Measurements from ENCODE around the gene PRKN. TPM values are rescaled to one million over a fixed set of nuclear protein-coding genes. Genes with fewer than 3 reads are reported as not detected.
A peak's percentile ranks its signal among the peaks of the same experiment; 100 is the strongest.

Gene PRKN
- total RNA-seq, 4 donors from 2014 or later = 5.2 to 121 (median 6.9) TPM

DNA sequence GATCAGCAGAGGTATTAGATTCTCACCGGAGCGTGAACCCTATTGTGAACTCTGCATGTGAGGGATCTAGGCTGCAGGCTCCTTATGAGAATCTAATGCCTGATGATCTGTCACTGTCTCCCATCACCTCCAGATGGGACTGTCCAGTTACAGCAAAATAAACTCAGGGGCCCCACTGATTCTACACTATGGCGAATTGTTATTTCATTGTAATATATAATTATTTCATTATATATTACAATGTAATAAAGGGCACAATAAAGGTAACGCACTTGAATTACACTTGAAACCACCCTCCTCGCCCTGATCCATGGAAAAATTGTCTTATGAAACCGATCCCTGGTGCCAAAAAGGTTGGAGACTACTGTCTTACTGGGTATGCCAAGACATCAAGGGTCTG lies 18.6 kb downstream of the PRKN start:
- no peaks in the 10 kb centered on the region for H3K27me3 ChIP-seq
- no peak overlapping the region for H3K4me3 ChIP-seq (replicated peaks in 1 of 3)
- WGBS, 2 donors = 93 to 97% methylated on average over 6 of the region's 6 CpGs
- no peak overlapping the region for H3K27ac ChIP-seq
- intact Hi-C loops (cut with DNase I) = no loop called here
- no peak for TF ChIP-seq POLR2A (IDR thresholded peaks at IDR 0.05)
- TF ChIP-seq, protein P1, sequence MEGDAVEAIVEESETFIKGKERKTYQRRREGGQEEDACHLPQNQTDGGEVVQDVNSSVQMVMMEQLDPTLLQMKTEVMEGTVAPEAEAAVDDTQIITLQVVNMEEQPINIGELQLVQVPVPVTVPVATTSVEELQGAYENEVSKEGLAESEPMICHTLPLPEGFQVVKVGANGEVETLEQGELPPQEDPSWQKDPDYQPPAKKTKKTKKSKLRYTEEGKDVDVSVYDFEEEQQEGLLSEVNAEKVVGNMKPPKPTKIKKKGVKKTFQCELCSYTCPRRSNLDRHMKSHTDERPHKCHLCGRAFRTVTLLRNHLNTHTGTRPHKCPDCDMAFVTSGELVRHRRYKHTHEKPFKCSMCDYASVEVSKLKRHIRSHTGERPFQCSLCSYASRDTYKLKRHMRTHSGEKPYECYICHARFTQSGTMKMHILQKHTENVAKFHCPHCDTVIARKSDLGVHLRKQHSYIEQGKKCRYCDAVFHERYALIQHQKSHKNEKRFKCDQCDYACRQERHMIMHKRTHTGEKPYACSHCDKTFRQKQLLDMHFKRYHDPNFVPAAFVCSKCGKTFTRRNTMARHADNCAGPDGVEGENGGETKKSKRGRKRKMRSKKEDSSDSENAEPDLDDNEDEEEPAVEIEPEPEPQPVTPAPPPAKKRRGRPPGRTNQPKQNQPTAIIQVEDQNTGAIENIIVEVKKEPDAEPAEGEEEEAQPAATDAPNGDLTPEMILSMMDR (IDR thresholded peaks at IDR 0.05) = no peak
- H3K36me3 ChIP-seq = no peaks in the 10 kb centered on the region
- H3K4me1 ChIP-seq = peaks cover 5 to 8% of the 10 kb centered on the region in 2 donors
- H3K9me3 ChIP-seq = no peaks in the 10 kb centered on the region
- DNase-seq = no peak

DNA sequence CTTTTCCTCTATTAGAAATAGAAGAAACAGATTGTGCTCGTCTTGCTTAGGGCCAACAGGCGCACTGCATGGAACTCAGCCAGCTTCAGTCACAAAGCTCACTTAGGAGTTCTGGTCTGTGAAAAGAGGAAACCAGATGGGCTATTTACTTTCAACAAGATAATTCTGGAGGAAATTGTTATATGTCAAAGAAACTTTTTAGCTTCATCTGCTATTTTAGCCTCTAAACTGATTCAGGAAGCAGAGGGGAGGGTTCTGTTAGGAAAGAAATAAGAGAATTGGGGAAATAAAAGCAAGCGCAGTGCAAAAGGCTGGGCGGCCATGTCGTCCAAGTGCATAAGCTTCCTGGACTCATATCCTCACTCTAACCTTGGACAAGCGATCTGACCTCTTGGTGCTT lies 21.3 kb downstream of the PRKN start:
- Histone ChIP-seq H3K27me3 (no peaks in the 10 kb centered on the region), H3K4me1 (peaks cover 5 to 8% of the 10 kb centered on the region in 2 donors), H3K27ac (no peak overlapping the region), H3K9me3 (no peaks in the 10 kb centered on the region), H3K36me3 (no peaks in the 10 kb centered on the region), H3K4me3 (replicated peaks in 1 of 3) (no peak overlapping the region)
- peak; percentile 43 to 58 for DNase-seq
- intact Hi-C loops (cut with DNase I) = no loop called here
- 44 to 52% methylated on average over 6 of the region's 6 CpGs for WGBS, 2 donors
- TF ChIP-seq, protein P1 (IDR thresholded peaks at IDR 0.05) = no peak
- TF ChIP-seq POLR2A (IDR thresholded peaks at IDR 0.05) = no peak

DNA sequence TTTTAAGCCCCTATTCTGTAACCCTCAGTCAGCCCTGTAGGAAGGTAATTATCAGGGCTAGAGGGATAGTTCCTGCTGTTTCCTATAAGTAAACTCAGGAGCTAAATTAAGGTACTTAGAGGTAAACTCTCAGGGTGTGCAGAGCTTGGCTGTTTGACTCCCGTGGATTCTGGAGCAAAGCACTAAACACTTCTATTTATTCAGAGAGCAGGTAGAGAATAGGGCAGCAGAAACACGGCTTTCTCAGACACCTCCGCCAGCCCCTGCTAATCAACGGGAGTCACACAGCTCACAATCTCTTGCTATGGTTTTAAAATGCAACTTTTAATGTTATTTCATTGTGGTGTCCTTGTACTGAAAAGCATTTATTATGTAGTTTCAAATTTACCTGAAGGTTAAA lies 21.8 kb downstream of the PRKN start:
- no peak for TF ChIP-seq POLR2A (IDR thresholded peaks at IDR 0.05)
- TF ChIP-seq, protein P1 (IDR thresholded peaks at IDR 0.05) = no peak
- H3K36me3 ChIP-seq = no peaks in the 10 kb centered on the region
- H3K4me1 ChIP-seq = peaks cover 5 to 8% of the 10 kb centered on the region in 2 donors
- WGBS, 2 donors = 61 to 70% methylated on average over 4 of the region's 4 CpGs
- intact Hi-C loops (cut with DNase I) = no loop called here
- H3K27me3 ChIP-seq = no peaks in the 10 kb centered on the region
- H3K27ac ChIP-seq = no peak overlapping the region
- no peak overlapping the region for H3K4me3 ChIP-seq (replicated peaks in 1 of 3)
- H3K9me3 ChIP-seq = no peaks in the 10 kb centered on the region
- no peak for DNase-seq

DNA sequence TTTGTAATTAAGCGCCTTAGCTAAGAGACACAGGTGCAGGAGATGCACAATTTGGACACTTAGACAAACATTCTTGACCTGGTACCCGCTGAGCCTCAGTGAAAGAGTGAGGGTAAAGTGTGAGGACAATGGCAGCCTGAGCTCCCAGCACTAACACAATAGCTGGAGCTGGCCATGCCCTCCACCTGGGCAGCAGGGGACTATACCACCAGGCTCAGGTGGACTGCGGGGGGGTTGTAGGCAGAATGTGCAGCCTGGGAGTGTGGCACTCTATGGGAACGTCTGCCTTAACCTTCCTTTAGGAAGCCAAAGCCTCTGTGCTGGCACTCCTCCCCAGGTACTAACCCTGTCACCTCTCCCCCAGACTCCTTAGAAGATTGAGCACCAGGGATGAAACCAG lies 23.6 kb downstream of the PRKN start:
- H3K4me3 ChIP-seq (replicated peaks in 1 of 3) = no peak overlapping the region
- DNase-seq = no peak
- H3K27ac ChIP-seq = no peak overlapping the region

DNA sequence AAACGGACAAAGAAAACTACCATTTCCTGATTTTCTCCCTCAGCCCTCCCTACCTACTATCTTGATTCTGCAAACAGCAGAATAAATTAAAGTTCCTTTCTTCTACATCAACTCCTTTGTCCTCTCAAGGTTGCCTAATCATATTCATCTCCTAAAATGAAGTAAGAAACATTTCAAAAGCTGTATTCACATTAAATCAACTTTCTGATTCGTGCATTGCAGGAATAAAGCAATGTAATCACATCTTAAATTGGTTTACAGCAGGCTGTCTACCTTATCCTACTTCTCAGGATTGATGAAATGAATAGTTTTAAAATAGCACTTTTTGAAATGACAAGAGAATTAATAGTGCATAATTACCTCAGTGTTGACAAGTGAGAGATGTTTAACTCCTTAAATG lies 25.1 kb downstream of the PRKN start:
- TF ChIP-seq, protein P1 (IDR thresholded peaks at IDR 0.05) = no peak
- TF ChIP-seq POLR2A (IDR thresholded peaks at IDR 0.05) = no peak
- no peak for DNase-seq
- no peak overlapping the region for H3K4me3 ChIP-seq (replicated peaks in 1 of 3)
- peaks cover 5 to 11% of the 10 kb centered on the region in 2 donors for H3K4me1 ChIP-seq
- H3K9me3 ChIP-seq = no peaks in the 10 kb centered on the region
- H3K27ac ChIP-seq = no peak overlapping the region
- 87% methylated on average over 2 of the region's 2 CpGs for WGBS, 2 donors
- intact Hi-C loops (cut with DNase I) = no loop called here
- no peaks in the 10 kb centered on the region for H3K27me3 ChIP-seq
- no peaks in the 10 kb centered on the region for H3K36me3 ChIP-seq

More for the DNA sequence above, 23.6 kb downstream of the PRKN start:
- Histone ChIP-seq H3K36me3 (no peaks in the 10 kb centered on the region), H3K4me1 (peaks cover 5 to 8% of the 10 kb centered on the region in 2 donors), H3K9me3 (no peaks in the 10 kb centered on the region), H3K27me3 (no peaks in the 10 kb centered on the region)
- 88 to 94% methylated on average over 3 to 4 of the region's 4 CpGs for WGBS, 2 donors
- intact Hi-C loops (cut with DNase I) = no loop called here
- TF ChIP-seq, protein P1 (IDR thresholded peaks at IDR 0.05) = no peak
- TF ChIP-seq POLR2A (IDR thresholded peaks at IDR 0.05) = no peak

Measured in thyroid gland (tissue), 4 donors.